Smooth muscle cell (in vitro differentiated cells): Measurements from ENCODE around the gene BBS9. TPM values are rescaled to one million over a fixed set of nuclear protein-coding genes. Genes with fewer than 3 reads are reported as not detected.

Experiments
- DNase-seq: peaks from one replicate; lab custom pipeline; 2025; ENCODE audit not compliant: unreplicated experiment; lab: John Stamatoyannopoulos, UW
- H2AFZ ChIP-seq: fragments of 200-600 bp; sonication (generic); 2 replicates; pipeline ENCODE4 v1.6.0; 2016; ENCODE audit warnings: antibody characterized with exemption, low read depth, mild to moderate bottlenecking
- H3F3A ChIP-seq: fragments of 200-600 bp; sonication (generic); 2 replicates; pipeline ENCODE4 v1.6.0; 2017; ENCODE audit warnings: antibody characterized with exemption, low read depth
- H3K27ac ChIP-seq: fragments of 200-600 bp; sonication (generic); 2 replicates; pipeline ENCODE4 v1.5.1; 2016; ENCODE audit warnings: low read depth, mild to moderate bottlenecking
- H3K27me3 ChIP-seq: fragments of 200-600 bp; sonication (generic); 2 replicates; pipeline ENCODE4 v1.6.1; 2016; ENCODE audit warnings: low read depth, mild to moderate bottlenecking
- H3K36me3 ChIP-seq: fragments of 200-600 bp; sonication (generic); 2 replicates; pipeline ENCODE4 v1.5.1; 2016; ENCODE audit warnings: low read depth
- H3K4me1 ChIP-seq: fragments of 200-600 bp; sonication (generic); 2 replicates; pipeline ENCODE4 v1.5.1; 2016; ENCODE audit warnings: low read depth
- H3K4me2 ChIP-seq: fragments of 200-600 bp; sonication (generic); 2 replicates; pipeline ENCODE4 v1.6.0; 2016; ENCODE audit warnings: mild to moderate bottlenecking
- H3K4me3 ChIP-seq: fragments of 200-600 bp; sonication (generic); 2 replicates; pipeline ENCODE4 v1.5.1; 2016; ENCODE audit warnings: mild to moderate bottlenecking
- H3K79me2 ChIP-seq: fragments of 200-600 bp; sonication (generic); 2 replicates; pipeline ENCODE4 v1.6.0; 2016; ENCODE audit warnings: low read depth, mild to moderate bottlenecking
- H3K9ac ChIP-seq: fragments of 200-600 bp; sonication (generic); 2 replicates; pipeline ENCODE4 v1.6.0; 2016; ENCODE audit warnings: low read depth
- H3K9me3 ChIP-seq: fragments of 200-600 bp; sonication (generic); replicated peaks from 2 replicates; pipeline ENCODE4 v1.5.1; 2016; ENCODE audit warnings: low read depth
- H4K20me1 ChIP-seq: fragments of 200-600 bp; sonication (generic); 2 replicates; pipeline ENCODE4 v1.6.0; 2016; ENCODE audit warnings: low read depth
- CTCF ChIP-seq: fragments of 200-600 bp; sonication (generic); IDR thresholded peaks from 2 replicates; pipeline ENCODE4 v1.5.1; 2017; ENCODE audit warnings: borderline replicate concordance, mild to moderate bottlenecking, antibody characterized with exemption; ENCODE audit not compliant: insufficient read depth, poor library complexity, severe bottlenecking
- WGBS: methylation state at CpG from one replicate; pipeline ENCODE4 v1.1.7; 2016; ENCODE audit warnings: low lambda C conversion rate; 5-methylcytosine and 5-hydroxymethylcytosine counted together
- polyA plus RNA-seq: library from polyadenylated mRNA; unstranded; fragments of >200 nt; fragmentation: Nextera tagmentation; extraction: Ambion mirVana; gene quantifications from 2 replicates; pipeline ENCODE4 v1.2.1, GENCODE V29; 2016
- total RNA-seq: library from RNA; depleted of rRNA; stranded (reverse); fragments of >200 nt; gene quantifications from 2 replicates; pipeline ENCODE4 v1.2.3, GENCODE V29; 2014

Gene BBS9
- total and polyA plus RNA-seq, 2 experiments from 2014 or later: 12.8 to 19.6 TPM

DNA sequence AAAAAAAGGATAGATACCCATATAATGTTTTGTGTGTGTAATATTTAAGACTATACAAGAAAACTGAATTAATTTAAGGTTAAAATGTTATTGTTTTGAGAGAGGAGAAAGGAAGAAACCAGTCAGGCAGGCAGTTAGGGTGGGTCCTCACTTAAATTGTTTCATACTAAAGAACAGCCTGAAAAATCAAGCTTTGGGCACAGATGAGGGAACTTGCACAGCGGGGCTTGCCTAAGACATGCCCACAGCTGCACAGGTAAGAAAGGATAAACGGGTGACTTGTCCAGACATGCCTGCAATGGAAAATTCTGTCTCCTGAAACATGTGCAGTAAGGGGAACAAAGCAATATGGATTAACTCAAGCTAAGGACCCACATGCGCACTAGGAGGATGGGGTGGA lies 158.4 kb downstream of the BBS9 start:
- H3K36me3 ChIP-seq: peaks cover 19% of the 10 kb centered on the region
- no peak overlapping the region for H3K4me2 ChIP-seq
- peaks cover 3% of the 10 kb centered on the region for H3K9me3 ChIP-seq
- H3F3A ChIP-seq: no peaks in the 10 kb centered on the region
- no peak overlapping the region for H3K9ac ChIP-seq
- H3K27ac ChIP-seq: no peak overlapping the region
- H4K20me1 ChIP-seq: no peaks in the 10 kb centered on the region
- no peaks in the 10 kb centered on the region for H3K79me2 ChIP-seq
- WGBS: 99% methylated on average over 3 of the region's 3 CpGs
- no peak overlapping the region for H3K4me3 ChIP-seq
- H3K27me3 ChIP-seq: no peaks in the 10 kb centered on the region
- no peak overlapping the region for H2AFZ ChIP-seq
- no peak for TF ChIP-seq CTCF
- DNase-seq: no peak
- H3K4me1 ChIP-seq: no peaks in the 10 kb centered on the region

DNA sequence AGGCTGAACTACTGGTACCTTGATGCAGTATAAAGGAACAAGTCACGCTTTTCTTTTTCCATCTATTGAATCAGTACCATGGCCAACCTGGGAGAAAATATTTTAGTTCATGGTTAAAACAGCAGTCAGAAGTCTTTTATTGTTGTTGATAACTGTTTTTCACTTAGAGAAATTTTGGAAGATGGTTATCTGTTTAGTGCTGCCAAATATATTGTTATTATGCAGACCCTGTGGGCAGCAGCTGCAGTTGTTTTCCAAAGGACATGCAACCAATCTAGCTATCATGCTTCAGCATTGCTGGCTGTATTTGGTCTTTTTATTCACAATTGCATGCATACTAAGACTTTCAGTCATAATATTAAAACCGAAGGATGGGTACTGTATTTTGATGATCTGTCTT lies 169.5 kb downstream of the BBS9 start:
- 96% methylated on average over 2 of the region's 2 CpGs for WGBS
- peaks cover 4% of the 10 kb centered on the region for H3K9me3 ChIP-seq

GRCh38 chr7:33299425-33299824 lies 170.1 kb downstream of the BBS9 start:
- H3K79me2 ChIP-seq: no peaks in the 10 kb centered on the region
- no peak overlapping the region for H3K9ac ChIP-seq
- DNase-seq: no peak
- H3F3A ChIP-seq: no peaks in the 10 kb centered on the region
- no peaks in the 10 kb centered on the region for H4K20me1 ChIP-seq
- H3K4me2 ChIP-seq: no peak overlapping the region
- WGBS: 87% methylated on average over 2 of the region's 2 CpGs
- no peak overlapping the region for H2AFZ ChIP-seq
- no peak overlapping the region for H3K27ac ChIP-seq
- H3K36me3 ChIP-seq: peaks cover 7% of the 10 kb centered on the region
- no peaks in the 10 kb centered on the region for H3K27me3 ChIP-seq
- peaks cover 4% of the 10 kb centered on the region for H3K9me3 ChIP-seq
- no peak overlapping the region for H3K4me3 ChIP-seq
- TF ChIP-seq CTCF: no peak
- H3K4me1 ChIP-seq: no peaks in the 10 kb centered on the region

More for the DNA sequence above, 169.5 kb downstream of the BBS9 start:
- no peaks in the 10 kb centered on the region for H3F3A ChIP-seq
- no peaks in the 10 kb centered on the region for H3K27me3 ChIP-seq
- no peak overlapping the region for H3K27ac ChIP-seq
- peaks cover 7% of the 10 kb centered on the region for H3K36me3 ChIP-seq
- H4K20me1 ChIP-seq: no peaks in the 10 kb centered on the region
- no peaks in the 10 kb centered on the region for H3K4me1 ChIP-seq
- TF ChIP-seq CTCF: no peak
- H3K9ac ChIP-seq: no peak overlapping the region
- DNase-seq: no peak
- no peak overlapping the region for H3K4me3 ChIP-seq
- H2AFZ ChIP-seq: no peak overlapping the region
- H3K79me2 ChIP-seq: no peaks in the 10 kb centered on the region
- no peak overlapping the region for H3K4me2 ChIP-seq

- 100% methylated on average over 1 of the region's 1 CpG for WGBS
- Histone ChIP-seq H3K4me3 (no peak overlapping the region), H4K20me1 (no peaks in the 10 kb centered on the region), H3K9ac (no peak overlapping the region), H3K4me1 (no peaks in the 10 kb centered on the region), H3K27ac (no peak overlapping the region), H3K36me3 (peaks cover 7% of the 10 kb centered on the region), H3K4me2 (no peak overlapping the region), H3K27me3 (no peaks in the 10 kb centered on the region), H3K9me3 (peaks cover 4% of the 10 kb centered on the region), H3K79me2 (no peaks in the 10 kb centered on the region), H2AFZ (no peak overlapping the region), H3F3A (no peaks in the 10 kb centered on the region)
- no peak for DNase-seq
- TF ChIP-seq CTCF: no peak
Measured at GRCh38 chr7:33300131-33300530, 170.8 kb downstream of the BBS9 start.
